Measurements from ENCODE around the gene MARCHF3.

Gene MARCHF3

GRCh38 chr5:126998895-126999570 is 31.3 kb downstream of the MARCHF3 start:
- no peak for DNase-seq (ENCODE audit: extremely low read depth, low read depth)
- H3K4me3 ChIP-seq (replicated peaks; ENCODE audit: low read depth, low read length), result no peak overlapping the region
- no peak for TF ChIP-seq CTCF (IDR thresholded peaks at IDR 0.05; ENCODE audit: low read depth, low read length, missing control alignments)

- DNase-seq (ENCODE audit: extremely low read depth, low read depth), result no peak
- H3K4me3 ChIP-seq (replicated peaks; ENCODE audit: low read depth, low read length), result no peak overlapping the region
- TF ChIP-seq CTCF (IDR thresholded peaks at IDR 0.05; ENCODE audit: low read depth, low read length, missing control alignments), result no peak
Observed at GRCh38 chr5:126998201-126998631, 32.1 kb downstream of the MARCHF3 start.

DNA sequence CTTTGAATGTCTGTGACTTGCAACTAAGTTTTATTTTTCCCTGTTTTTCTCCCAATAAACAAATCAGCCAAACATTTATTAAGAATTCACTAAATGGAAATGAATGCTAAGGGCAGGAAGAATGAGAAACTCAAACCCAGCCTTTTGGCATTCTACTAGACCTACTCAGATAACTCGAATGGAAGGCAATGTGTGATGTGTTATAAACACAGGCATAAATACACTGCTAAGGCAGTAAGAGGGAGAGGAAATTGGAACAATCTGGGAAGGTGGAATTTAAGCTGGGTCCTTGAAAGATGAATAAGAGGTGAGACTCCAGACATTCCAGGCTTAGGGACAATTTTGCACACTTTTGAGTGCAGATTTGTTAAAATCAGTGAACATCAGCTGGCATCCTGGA is 34.7 kb downstream of the MARCHF3 start:
- no peak for TF ChIP-seq CTCF (IDR thresholded peaks at IDR 0.05; ENCODE audit: low read depth, low read length, missing control alignments)
- no peak overlapping the region for H3K4me3 ChIP-seq (replicated peaks; ENCODE audit: low read depth, low read length)
- no peak for DNase-seq (ENCODE audit: extremely low read depth, low read depth)

DNA sequence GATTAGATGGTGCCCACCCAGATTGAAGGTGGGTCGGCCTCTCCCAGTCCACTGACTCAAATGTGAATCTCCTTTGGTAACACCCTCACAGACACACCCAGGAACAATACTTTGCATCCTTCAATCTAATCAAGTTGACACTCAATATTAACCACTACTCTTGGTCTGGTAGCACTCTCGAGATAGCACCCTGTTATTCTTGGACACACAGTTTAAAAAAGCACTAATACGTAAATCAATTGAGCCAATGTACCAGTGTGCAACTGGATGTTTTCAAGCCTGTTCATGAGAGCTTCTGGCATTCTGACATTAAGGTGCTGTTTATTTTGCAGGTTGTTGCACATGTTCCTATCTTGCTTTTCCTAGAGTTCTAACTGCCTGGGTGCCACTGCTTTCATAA is 35.3 kb downstream of the MARCHF3 start:
- no peak for DNase-seq (ENCODE audit: extremely low read depth, low read depth)
- TF ChIP-seq CTCF (IDR thresholded peaks at IDR 0.05; ENCODE audit: low read depth, low read length, missing control alignments), result no peak
- H3K4me3 ChIP-seq (replicated peaks; ENCODE audit: low read depth, low read length), result no peak overlapping the region

DNA sequence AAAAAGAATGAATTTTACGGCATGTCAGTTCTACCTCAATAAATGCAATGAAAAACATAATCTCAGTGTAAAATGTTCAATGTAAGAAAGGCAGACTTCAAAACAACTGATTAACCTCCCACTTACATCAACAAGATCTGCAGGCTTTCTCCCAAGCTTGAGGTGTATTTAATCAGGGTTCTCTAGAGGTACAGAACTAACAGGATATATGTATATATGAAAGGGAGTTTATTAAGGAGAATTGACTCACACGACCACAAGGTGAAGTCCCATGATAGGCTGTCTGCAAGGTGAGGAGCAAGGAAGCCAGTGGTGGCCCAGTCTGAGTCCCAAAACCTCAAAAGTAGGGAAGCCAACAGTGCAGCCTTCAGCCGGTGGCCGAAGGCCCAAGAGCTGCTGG is 35.9 kb downstream of the MARCHF3 start:
- H3K4me3 ChIP-seq (replicated peaks; ENCODE audit: low read depth, low read length), result no peak overlapping the region
- no peak for TF ChIP-seq CTCF (IDR thresholded peaks at IDR 0.05; ENCODE audit: low read depth, low read length, missing control alignments)
- no peak for DNase-seq (ENCODE audit: extremely low read depth, low read depth)

- TF ChIP-seq CTCF (IDR thresholded peaks at IDR 0.05; ENCODE audit: low read depth, low read length, missing control alignments), result no peak
- no peak overlapping the region for H3K4me3 ChIP-seq (replicated peaks; ENCODE audit: low read depth, low read length)
- no peak for DNase-seq (ENCODE audit: extremely low read depth, low read depth)
Observed at GRCh38 chr5:126988021-126988569, 42.3 kb downstream of the MARCHF3 start.

Measured in HFF-Myc (cell line).